HL-60/S4 (cell line): Measurements from ENCODE around the gene IRF5.
"Not testable (repeated sequence)": the region's sequence is repeated elsewhere in the genome, so short reads cannot be mapped to it uniquely, and the experiment has no call there.

ENCODE experiments used
- in situ Hi-C: fragments of 300-500 bp; cut with MboI; formaldehyde crosslinking; loops from 2 replicates; pipeline ENCODE4 v1.14.3; 2022; ENCODE audit warnings: low sequenced_read_pairs

The IRF5 gene

DNA sequence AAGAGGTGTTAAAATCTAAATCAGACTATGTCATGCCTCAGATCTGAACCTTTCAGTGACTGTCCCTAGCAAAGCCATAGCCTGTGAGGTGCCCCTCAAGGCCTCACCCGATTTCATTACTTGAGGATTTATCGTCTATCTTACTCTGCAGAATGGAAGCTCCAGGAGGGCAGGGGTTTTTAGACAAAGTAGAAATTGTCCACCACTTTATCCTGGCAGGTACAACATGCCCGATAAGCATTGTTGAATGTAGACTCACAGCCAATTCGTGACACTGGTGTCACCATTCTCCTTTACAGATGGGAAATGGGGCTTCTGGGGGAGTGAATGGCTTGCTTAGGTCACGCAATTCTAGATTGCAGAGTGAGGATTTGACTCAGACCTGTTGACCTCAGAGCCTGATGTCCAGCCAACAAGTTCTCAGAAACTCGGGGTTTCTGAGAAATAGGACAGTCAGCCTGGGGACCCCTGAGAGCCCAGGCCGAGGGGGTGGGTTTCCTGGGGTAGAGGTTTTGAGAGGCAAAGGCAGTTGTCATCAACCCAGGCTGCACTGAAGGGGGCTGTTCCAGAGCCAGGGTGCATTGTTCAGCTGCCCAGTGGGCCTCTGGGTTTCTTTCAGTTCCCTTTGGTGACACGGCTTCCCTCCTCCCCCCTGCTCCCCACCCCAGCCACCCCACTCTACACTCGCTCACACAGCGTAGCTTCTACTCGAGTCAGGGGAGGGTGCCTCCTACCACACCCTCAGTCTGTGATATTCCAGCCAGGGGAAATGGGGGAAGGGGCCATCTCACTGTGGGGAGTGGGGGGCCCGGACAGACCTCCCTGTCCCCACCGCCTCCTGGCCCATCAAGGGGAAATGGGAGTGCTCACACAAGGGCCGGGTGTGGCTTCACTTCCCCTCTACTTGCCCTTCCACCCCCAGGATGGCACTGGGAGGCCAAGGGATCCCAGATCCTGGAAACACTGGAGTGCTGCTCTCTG is 3.1 kb upstream of the IRF5 start:
- in situ Hi-C loops, result no loop called here

- in situ Hi-C loops, result no loop called here
Measured at GRCh38 chr7:128935342-128935730, 2.4 kb upstream of the IRF5 start.

- in situ Hi-C loops, result no loop called here
Measured at GRCh38 chr7:128936798-128937197, 929 bp upstream of the IRF5 start.

DNA sequence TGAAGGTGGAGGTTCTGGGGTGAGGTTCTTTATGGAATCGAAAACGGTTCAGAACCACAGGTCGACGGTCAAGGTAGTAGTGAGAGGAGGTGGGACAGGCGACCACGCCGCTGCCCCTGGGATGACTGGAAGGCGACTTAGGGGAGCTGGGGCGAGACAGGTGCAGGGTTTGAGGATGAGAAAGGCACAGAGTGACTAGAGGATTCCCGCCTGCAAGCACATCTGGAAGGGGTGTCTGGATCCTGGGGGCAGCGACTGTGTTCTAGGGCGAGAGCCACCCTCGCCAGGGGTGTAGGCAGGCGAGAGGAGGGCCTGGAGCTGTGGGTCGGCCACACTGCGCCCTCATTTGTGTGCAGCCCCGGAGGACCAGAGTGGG is 468 bp upstream of the IRF5 start:
- in situ Hi-C loops, result no loop called here

DNA sequence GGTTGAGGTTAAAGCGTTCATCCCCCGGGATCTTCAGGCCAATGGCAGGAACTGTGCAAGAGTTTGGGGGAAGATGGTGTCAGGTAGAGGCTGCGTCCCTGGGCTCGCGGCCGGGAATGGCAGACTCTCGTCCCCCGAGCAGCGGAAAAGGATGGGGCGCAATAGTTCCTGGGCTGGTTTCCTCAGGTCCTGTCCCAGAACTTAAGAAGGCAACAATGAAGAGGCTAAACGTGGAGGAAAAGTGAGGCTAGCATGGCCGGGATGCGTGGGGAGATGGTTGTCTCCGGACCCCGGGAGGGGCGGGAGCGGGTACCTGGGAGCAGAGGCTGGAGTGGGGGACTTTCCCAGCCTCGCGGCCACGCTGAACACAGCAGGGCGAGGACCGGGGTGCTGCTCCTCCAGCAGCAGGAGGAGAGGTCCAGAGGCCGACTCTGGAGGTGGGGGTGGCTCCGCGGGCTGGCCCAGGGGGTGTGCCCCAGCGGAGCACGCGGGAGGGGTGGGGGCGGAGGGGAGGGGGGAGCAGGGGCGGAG is 882 bp downstream of the IRF5 start:
- in situ Hi-C loops, result no loop called here

- in situ Hi-C loops, result no loop called here
Measured at GRCh38 chr7:128939075-128939860, 1.5 kb downstream of the IRF5 start.

- in situ Hi-C loops, result no loop called here
Measured at GRCh38 chr7:128939861-128940410, 2.2 kb downstream of the IRF5 start.

- in situ Hi-C loops, result no loop called here
Measured at GRCh38 chr7:128940494-128941322, 3.0 kb downstream of the IRF5 start.

GRCh38 chr7:128941323-128941890 is 3.7 kb downstream of the IRF5 start:
- in situ Hi-C loops, result no loop called here

DNA sequence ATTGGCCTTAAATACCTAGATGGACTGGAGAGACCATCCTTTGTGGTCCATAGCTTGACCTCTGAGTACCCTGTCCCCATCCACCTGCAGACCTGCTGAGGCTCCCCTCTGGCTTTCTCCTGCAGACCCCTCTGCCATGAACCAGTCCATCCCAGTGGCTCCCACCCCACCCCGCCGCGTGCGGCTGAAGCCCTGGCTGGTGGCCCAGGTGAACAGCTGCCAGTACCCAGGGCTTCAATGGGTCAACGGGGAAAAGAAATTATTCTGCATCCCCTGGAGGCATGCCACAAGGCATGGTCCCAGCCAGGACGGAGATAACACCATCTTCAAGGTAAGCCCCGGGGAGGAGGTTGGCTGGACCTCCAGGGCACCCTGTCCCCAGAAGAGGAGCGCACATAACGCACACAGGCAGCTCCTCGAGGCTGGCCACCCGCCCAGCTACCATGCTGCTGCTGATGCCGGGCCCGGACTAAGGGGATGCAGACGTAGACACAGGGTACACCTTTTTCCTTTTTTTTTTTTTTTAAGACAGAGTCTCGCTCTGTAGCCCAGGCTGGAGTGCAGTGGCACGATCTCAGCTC is 4.3 kb downstream of the IRF5 start:
- in situ Hi-C loops, result no loop called here

- in situ Hi-C loops, result not testable (repeated sequence)
Measured at GRCh38 chr7:128943251-128943650, 5.5 kb downstream of the IRF5 start.

DNA sequence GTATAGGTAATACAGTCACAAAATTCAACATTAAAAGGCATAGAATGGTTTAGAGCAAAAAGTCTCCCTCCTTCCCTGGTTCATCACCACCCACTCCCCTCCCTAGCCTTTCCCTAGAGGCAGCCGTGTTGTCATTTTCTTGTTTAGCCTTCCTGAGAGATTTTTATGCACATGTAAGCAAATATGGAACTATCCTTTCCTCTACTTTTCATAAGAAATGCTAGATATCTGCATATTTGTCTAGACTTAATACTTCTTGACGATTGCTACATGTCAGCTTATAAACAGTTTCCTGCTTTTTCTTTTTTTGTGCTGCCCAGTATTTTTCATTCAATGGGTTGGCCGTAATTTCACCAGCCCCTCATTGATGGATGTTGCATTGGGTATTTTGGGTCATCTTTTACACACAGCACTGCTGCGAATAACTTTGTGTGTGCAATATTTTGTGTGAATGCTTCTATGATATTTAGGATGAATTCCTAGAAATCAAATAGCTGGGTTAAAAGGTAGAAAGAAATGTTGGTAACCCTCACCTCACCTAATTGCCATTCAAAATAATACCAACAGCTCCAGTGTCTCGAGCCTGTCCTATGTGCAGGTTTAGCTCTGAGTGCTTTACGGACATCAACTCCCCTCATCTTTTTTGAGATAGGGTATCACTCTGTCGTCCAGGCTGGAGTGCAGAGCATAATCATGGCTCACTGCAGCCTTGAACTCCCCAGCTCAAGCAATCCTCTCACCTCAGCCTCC is 6.9 kb downstream of the IRF5 start:
- in situ Hi-C loops, result no loop called here

DNA sequence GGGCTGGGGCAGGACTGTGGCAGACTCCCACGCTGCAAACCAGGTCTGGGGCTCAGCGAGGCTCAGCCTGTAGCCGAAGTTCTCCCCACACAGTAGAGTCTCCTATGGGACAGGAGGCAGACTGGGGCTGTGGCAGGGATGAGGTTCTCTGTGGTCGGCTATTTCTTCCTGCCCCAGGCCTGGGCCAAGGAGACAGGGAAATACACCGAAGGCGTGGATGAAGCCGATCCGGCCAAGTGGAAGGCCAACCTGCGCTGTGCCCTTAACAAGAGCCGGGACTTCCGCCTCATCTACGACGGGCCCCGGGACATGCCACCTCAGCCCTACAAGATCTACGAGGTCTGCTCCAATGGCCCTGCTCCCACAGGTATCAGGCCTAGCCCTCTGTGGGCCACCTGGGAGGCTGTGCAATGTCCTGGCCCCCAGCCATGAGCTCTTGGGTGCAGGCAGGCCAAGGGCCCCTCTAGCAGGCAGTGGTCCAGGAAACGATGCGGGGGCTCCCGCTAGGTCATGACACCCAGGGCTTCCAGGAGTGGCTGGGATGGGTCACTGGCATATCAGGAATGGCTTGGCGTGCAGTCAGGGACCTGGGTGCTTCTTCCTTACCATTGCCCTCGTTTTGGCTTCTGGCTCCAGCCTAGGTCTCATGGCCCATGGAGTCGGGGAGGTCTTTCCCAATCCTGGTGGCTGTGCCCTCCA is 8.1 kb downstream of the IRF5 start:
- in situ Hi-C loops, result no loop called here

GRCh38 chr7:128946936-128947830 is 9.5 kb downstream of the IRF5 start:
- in situ Hi-C loops, result no loop called here

DNA sequence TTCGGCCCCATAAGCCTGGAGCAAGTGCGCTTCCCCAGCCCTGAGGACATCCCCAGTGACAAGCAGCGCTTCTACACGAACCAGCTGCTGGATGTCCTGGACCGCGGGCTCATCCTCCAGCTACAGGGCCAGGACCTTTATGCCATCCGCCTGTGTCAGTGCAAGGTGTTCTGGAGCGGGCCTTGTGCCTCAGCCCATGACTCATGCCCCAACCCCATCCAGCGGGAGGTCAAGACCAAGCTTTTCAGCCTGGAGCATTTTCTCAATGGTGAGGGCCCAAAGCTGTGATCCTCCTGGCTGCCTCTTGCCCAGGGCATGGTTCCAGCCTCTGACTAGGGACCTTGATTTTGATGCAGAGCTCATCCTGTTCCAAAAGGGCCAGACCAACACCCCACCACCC is 10.1 kb downstream of the IRF5 start:
- in situ Hi-C loops, result no loop called here

- in situ Hi-C loops, result no loop called here
Measured at GRCh38 chr7:128948312-128948973, 10.7 kb downstream of the IRF5 start.
